GM12878 (cell line): ENCODE data around the gene SLC12A2. TPM values are rescaled to one million over a fixed set of nuclear protein-coding genes. Genes with fewer than 3 reads are reported as not detected.

Experiments
- ATAC-seq: fragments of 200-7000 bp; cut with Tn5 transposase; 3 replicates; pipeline ENCODE4 v1.9.1; 2020; ENCODE audit warnings: mild to moderate bottlenecking, moderate library complexity
- BruUV-seq: library from RNA; stranded (reverse); fragments of 400-500 nt; replicated peaks from 2 replicates; lab custom pipeline; 2021; lab: Mats Ljungman, UMichigan
- CTCF ChIA-PET: fragments of 300-600 bp; sonication (Branson Sonifier 250); formaldehyde crosslinking; extraction: SDS; loops from one replicate; lab custom pipeline; 2021; ENCODE audit warnings: inconsistent platforms; lab: Yijun Ruan, JAX
- POLR2A ChIA-PET: fragments of 350-600 bp; formaldehyde crosslinking; extraction: SDS; loops from one replicate; lab custom pipeline; 2021; ENCODE audit warnings: inconsistent platforms; lab: Charles Lee
- RAD21 ChIA-PET: fragments of 300-600 bp; sonication (Branson Sonifier 250); formaldehyde crosslinking; loops from one replicate; lab custom pipeline; 2023; ENCODE audit warnings: antibody characterized with exemption; ENCODE audit not compliant: unreplicated experiment; lab: Charles Lee
- SMC1A ChIA-PET: fragments of 300-600 bp; sonication (Branson Sonifier 250); formaldehyde crosslinking; loops from one replicate; lab custom pipeline; 2023; ENCODE audit not compliant: unreplicated experiment, uncharacterized antibody; lab: Charles Lee
- DNase-seq: peaks from one replicate; pipeline ENCODE4 v3.0.0-alpha.2; 2011; ENCODE audit warnings: low read depth, low spot score
- FAIRE-seq: peaks from 3 replicates; lab custom pipeline; 2011; peaks lifted over from hg19 to GRCh38; lab: Jason Lieb, UNC
- H2AFZ ChIP-seq: 2 replicates; pipeline ENCODE4 v1.6.0; 2011; ENCODE audit warnings: low read depth, low read length, control low read depth; ENCODE audit not compliant: control insufficient read depth
- H3K27ac ChIP-seq: 2 replicates; pipeline ENCODE4 v1.5.1; 2011; ENCODE audit warnings: control low read depth; ENCODE audit not compliant: control insufficient read depth, insufficient read depth
- H3K27me3 ChIP-seq, 2 experiments: replicated peaks in 1 of 2; 2 replicates each; pipeline versions ENCODE4 v1.6.0 to v1.6.1; 2011; ENCODE audit warnings: low read length in 1 of 2; ENCODE audit not compliant: control insufficient read depth in 2 of 2, insufficient read depth in 2 of 2
- H3K36me3 ChIP-seq, 2 experiments: 2 replicates each; pipeline ENCODE4 v1.5.1; 2011; ENCODE audit warnings: low read length in 1 of 2; ENCODE audit not compliant: control insufficient read depth in 2 of 2, insufficient read depth in 2 of 2
- H3K4me1 ChIP-seq: 2 replicates; pipeline ENCODE4 v1.6.1; 2011; ENCODE audit warnings: mild to moderate bottlenecking, low read length, moderate library complexity, mixed read lengths; ENCODE audit not compliant: control insufficient read depth, insufficient read depth
- H3K4me2 ChIP-seq: 2 replicates; pipeline ENCODE4 v1.6.0; 2011; ENCODE audit warnings: control low read depth; ENCODE audit not compliant: control insufficient read depth, insufficient read depth
- H3K4me3 ChIP-seq: fragments of 200-600 bp; sonication (generic); 2 replicates; pipeline ENCODE4 v1.5.1; 2016
- H3K79me2 ChIP-seq: 2 replicates; pipeline ENCODE4 v1.6.0; 2011; ENCODE audit warnings: low read length; ENCODE audit not compliant: control insufficient read depth, insufficient read depth
- H3K9ac ChIP-seq: 2 replicates; pipeline ENCODE4 v1.8.0; 2011; ENCODE audit warnings: low read length, control low read depth, mixed read lengths; ENCODE audit not compliant: control insufficient read depth, insufficient read depth
- H3K9me3 ChIP-seq: replicated peaks from 3 replicates; pipeline ENCODE4 v1.5.1; 2011; ENCODE audit warnings: mild to moderate bottlenecking, low read length; ENCODE audit not compliant: control insufficient read depth, insufficient read depth
- H4K20me1 ChIP-seq: 2 replicates; pipeline ENCODE4 v1.6.0; 2011; ENCODE audit not compliant: control insufficient read depth, insufficient read depth
- CHD1 ChIP-seq: IDR thresholded peaks from 2 replicates; pipeline ENCODE4 v1.6.1; 2012; ENCODE audit warnings: low read depth, low read length, improper control_type of control experiment
- CREM ChIP-seq: IDR thresholded peaks from 2 replicates; pipeline ENCODE4 v1.6.1; 2014; ENCODE audit warnings: antibody characterized with exemption, low read depth
- EGR1 ChIP-seq, 2 experiments: IDR thresholded peaks; 1 replicate in 1 of 2; 2 replicates in 1 of 2; pipeline ENCODE4 v1.6.1; 2011 to 2012; ENCODE audit warnings: low read depth in 2 of 2, low read length in 2 of 2, borderline replicate concordance in 1 of 2, mild to moderate bottlenecking in 1 of 2, moderate library complexity in 1 of 2
- IKZF2 ChIP-seq, 2 experiments: fragments of 450-650 bp; IDR thresholded peaks; 2 replicates each; pipeline ENCODE4 v1.6.1; 2017; ENCODE audit warnings: mild to moderate bottlenecking in 2 of 2, moderate library complexity in 2 of 2
- KDM1A ChIP-seq: fragments of 200-600 bp; sonication (generic); IDR thresholded peaks from 2 replicates; pipeline ENCODE4 v1.6.1; 2016; ENCODE audit warnings: borderline replicate concordance
- LARP7 ChIP-seq: fragments of 450-650 bp; IDR thresholded peaks from 2 replicates; pipeline ENCODE4 v1.6.1; 2017; ENCODE audit warnings: mild to moderate bottlenecking
- MYC ChIP-seq: IDR thresholded peaks from 2 replicates; pipeline ENCODE4 v1.6.1; 2011; ENCODE audit warnings: mild to moderate bottlenecking, low read length, moderate library complexity, inconsistent platforms; ENCODE audit not compliant: insufficient read depth, insufficient replicate concordance, insufficient read length, severe bottlenecking
- NBN ChIP-seq: fragments of 450-650 bp; IDR thresholded peaks from 2 replicates; pipeline ENCODE4 v1.6.1; 2016
- NFIC ChIP-seq: IDR thresholded peaks from 2 replicates; pipeline ENCODE4 v1.6.1; 2012; ENCODE audit warnings: low read depth, mild to moderate bottlenecking, inconsistent platforms, low read length, moderate library complexity
- NKRF ChIP-seq: fragments of 450-650 bp; conservative IDR thresholded peaks from 2 replicates; pipeline ENCODE4 v1.6.1; 2017; ENCODE audit warnings: mild to moderate bottlenecking, moderate library complexity
- NR2C1 ChIP-seq: fragments of 450-650 bp; IDR thresholded peaks from 2 replicates; pipeline ENCODE4 v1.6.1; 2017; ENCODE audit warnings: antibody characterized with exemption, mild to moderate bottlenecking, moderate library complexity
- PAX5 ChIP-seq: IDR thresholded peaks from 2 replicates; pipeline ENCODE4 v1.6.1; 2011; ENCODE audit warnings: low read depth, low read length, borderline replicate concordance
- RB1 ChIP-seq: fragments of 450-650 bp; formaldehyde crosslinking; IDR thresholded peaks from 2 replicates; pipeline ENCODE4 v1.6.1; 2017; ENCODE audit warnings: mild to moderate bottlenecking, borderline replicate concordance
- RBBP5 ChIP-seq: fragments of 200-600 bp; sonication (generic); conservative IDR thresholded peaks from 2 replicates; pipeline ENCODE4 v1.6.1; 2016
- RELB ChIP-seq: fragments of 450-650 bp; IDR thresholded peaks from 2 replicates; pipeline ENCODE4 v1.6.1; 2017; ENCODE audit warnings: low read depth, mild to moderate bottlenecking, moderate library complexity
- SRF ChIP-seq, 2 experiments: IDR thresholded peaks; 2 replicates each; pipeline ENCODE4 v1.6.1; 2011; ENCODE audit warnings: low read depth in 2 of 2, low read length in 2 of 2, mild to moderate bottlenecking in 1 of 2, moderate library complexity in 1 of 2
- TCF12 ChIP-seq: IDR thresholded peaks from 2 replicates; pipeline ENCODE4 v1.6.1; 2011; ENCODE audit warnings: low read depth, mild to moderate bottlenecking, low read length
- YBX1 ChIP-seq: fragments of 450-650 bp; IDR thresholded peaks from 2 replicates; pipeline ENCODE4 v1.6.1; 2016; ENCODE audit warnings: antibody characterized with exemption
- ZBTB33 ChIP-seq: fragments of 450-650 bp; IDR thresholded peaks from 2 replicates; pipeline ENCODE4 v1.6.1; 2017; ENCODE audit warnings: mild to moderate bottlenecking
- ZNF24 ChIP-seq: fragments of 450-650 bp; IDR thresholded peaks from 2 replicates; pipeline ENCODE4 v1.6.1; 2017; ENCODE audit warnings: antibody characterized with exemption, mild to moderate bottlenecking
- ZNF274 ChIP-seq: IDR thresholded peaks from one replicate; pipeline ENCODE4 v1.8.0; 2011; ENCODE audit not compliant: insufficient read length, insufficient read depth
- WGBS: methylation state at CpG from one replicate; pipeline ENCODE4 v1.1.6; 2016; ENCODE audit warnings: low lambda C conversion rate; ENCODE audit not compliant: insufficient replicate concordance, insufficient coverage; ENCODE audit errors: missing lambda C conversion rate; 5-methylcytosine and 5-hydroxymethylcytosine counted together
- in situ Hi-C: fragments of 300-500 bp; cut with MboI; formaldehyde crosslinking; loops from 9 replicates; pipeline ENCODE4 v1.14.3; 2018; ENCODE audit warnings: mixed read lengths
- intact Hi-C: fragments of 100-400 bp; cut with micrococcal nuclease; formaldehyde crosslinking; loops from one replicate; pipeline ENCODE4 v1.14.2; 2022; ENCODE audit not compliant: unreplicated experiment
- polyA plus RNA-seq, 11 experiments: library from polyadenylated mRNA; depleted of rRNA in 4 of 11; unstranded in 6 of 11; stranded (reverse) in 5 of 11; fragments of >200 nt; fragmentation: Nextera tagmentation in 4 of 11; fragmentation: Illumina TruSeq in 1 of 11; extraction: Ambion mirVana in 4 of 11; extraction: Trizol in 1 of 11; gene quantifications; 1 replicate in 1 of 11; 2 replicates in 10 of 11; pipeline versions ENCODE4 v1.2.1 to v1.2.3, GENCODE V29; 2011 to 2016; ENCODE audit warnings: inconsistent platforms in 2 of 11, missing spikeins in 2 of 11, low read depth in 1 of 11
- total RNA-seq, 4 experiments: library from RNA; depleted of rRNA in 3 of 4; stranded (reverse); fragments of >200 nt in 3 of 4; fragmentation: Illumina TruSeq in 1 of 4; extraction: Trizol in 1 of 4; gene quantifications; 2 replicates each; pipeline versions ENCODE4 v1.2.1 to v1.2.3, GENCODE V29; 2013 to 2021

SLC12A2 gene
- total and polyA plus RNA-seq, 10 of the 15 experiments (the other 5 are each of a cell fraction or from before 2014, with no cell fraction given): 5.1 to 21.8 (median 10.5) TPM

- no peak for TF ChIP-seq CHD1
- no peak for TF ChIP-seq KDM1A
- no peak for TF ChIP-seq PAX5
- TF ChIP-seq NR2C1: no peak
- no peak for TF ChIP-seq SRF (IDR thresholded peaks at IDR 0.05; ENCODE audit: low read depth in 2 of 2, low read length in 2 of 2)
- no peak for TF ChIP-seq RB1
- TF ChIP-seq, all 136 proteins: peak for 0
Observed at GRCh38 chr5:128118214-128118613, 34.6 kb downstream of the SLC12A2 start (continued).

- H3K4me3 ChIP-seq: no peak overlapping the region
- DNase-seq: no peak
- no TSS peak for BruUV-seq
- POLR2A ChIA-PET: no interaction called here
- CTCF ChIA-PET: no interaction called here
- no peak for ATAC-seq
- no peaks in the 10 kb centered on the region; the same call in 2 of the 3 replicates for H3K9me3 ChIP-seq
- no peaks in the 10 kb centered on the region for H3K79me2 ChIP-seq
- H3K36me3 ChIP-seq: 0 out of 4 replicates have a peak, but pooled peaks cover 0 to 6% of the 10 kb centered on the region in 2 experiments
- no peak for FAIRE-seq
- no peaks in the 10 kb centered on the region for H3K4me1 ChIP-seq
- no peak overlapping the region for H3K9ac ChIP-seq
- SMC1A ChIA-PET: no interaction called here
- 96% methylated on average over 4 of the region's 4 CpGs for WGBS
- in situ Hi-C loops (no loop called here), intact Hi-C loops (no loop called here)
- H3K27ac ChIP-seq: no peak overlapping the region
- no peaks in the 10 kb centered on the region for H4K20me1 ChIP-seq
- H3K27me3 ChIP-seq: no peaks in the 10 kb centered on the region
- H3K4me2 ChIP-seq: no peak overlapping the region
- H2AFZ ChIP-seq: no peak overlapping the region
- RAD21 ChIA-PET: no interaction called here
- no peak for TF ChIP-seq ZNF274
- TF ChIP-seq NKRF: no peak
- TF ChIP-seq CREM: no peak
- no peak for TF ChIP-seq RB1
- no peak for TF ChIP-seq TCF12
- no peak for TF ChIP-seq EGR1 (IDR thresholded peaks at IDR 0.05; ENCODE audit: borderline replicate concordance in 1 of 2, low read depth in 2 of 2, low read length in 2 of 2)
- no peak for TF ChIP-seq RELB
- no peak for TF ChIP-seq MYC
- TF ChIP-seq YBX1: no peak
- no peak for TF ChIP-seq IKZF2 (IDR thresholded peaks at IDR 0.05)
- no peak for TF ChIP-seq NBN
- no peak for TF ChIP-seq LARP7
- no peak for TF ChIP-seq ZBTB33
- TF ChIP-seq ZNF24: no peak
- no peak for TF ChIP-seq NFIC
- no peak for TF ChIP-seq RBBP5
Observed at GRCh38 chr5:128121651-128122050, 38.1 kb downstream of the SLC12A2 start.
